Activated naive CD4-positive, alpha-beta T cell treated with anti-CD3 and anti-CD28 coated beads for 36 hours (primary cell): ENCODE measurements around the gene ASPA. TPM values are rescaled to one million over a fixed set of nuclear protein-coding genes. Genes with fewer than 3 reads are reported as not detected.

Experiments
- CTCF ChIA-PET: fragments of 350-600 bp; sonication (Branson Sonifier 250); formaldehyde crosslinking; loops from one replicate; lab custom pipeline; 2021; ENCODE audit warnings: antibody characterized with exemption; lab: Charles Lee
- DNase-seq: peaks from one replicate; pipeline ENCODE4 v3.0.0-alpha.2; 2020
- H3K27ac Mint-ChIP-seq: one replicate; pipeline ENCODE4 v1.8.0; 2021; ENCODE audit warnings: mild to moderate bottlenecking, mixed read lengths
- H3K27me3 Mint-ChIP-seq: one replicate; pipeline ENCODE4 v1.8.0; 2021; ENCODE audit warnings: low read depth, mixed read lengths
- H3K36me3 Mint-ChIP-seq: one replicate; pipeline ENCODE4 v1.8.0; 2021; ENCODE audit warnings: low read depth, mixed read lengths
- H3K4me1 Mint-ChIP-seq: one replicate; pipeline ENCODE4 v1.8.0; 2021; ENCODE audit warnings: low read depth, mixed read lengths
- H3K4me3 Mint-ChIP-seq: one replicate; pipeline ENCODE4 v1.8.0; 2021; ENCODE audit warnings: mild to moderate bottlenecking, moderate library complexity, mixed read lengths
- H3K9me3 Mint-ChIP-seq: one replicate; pipeline ENCODE4 v1.8.0; 2021; ENCODE audit warnings: mixed read lengths
- intact Hi-C: fragments of 100-400 bp; cut with micrococcal nuclease; formaldehyde crosslinking; loops from one replicate; pipeline ENCODE4 v1.15.1; 2023
- total RNA-seq, 2 experiments: library from RNA; stranded (reverse); gene quantifications; one replicate each; pipeline ENCODE4 v1.2.3, GENCODE V29; 2021

ASPA gene
- total RNA-seq, 2 experiments from 2014 or later, result 0.29 TPM; not detected in 1

GRCh38 chr17:3529817-3530741 lies 54.3 kb downstream of the ASPA start:
- no peak for DNase-seq
- no peak overlapping the region for H3K27ac Mint-ChIP-seq
- H3K36me3 Mint-ChIP-seq, result no peaks in the 10 kb centered on the region
- H3K4me3 Mint-ChIP-seq, result no peak overlapping the region
- H3K9me3 Mint-ChIP-seq, result no peaks in the 10 kb centered on the region
- intact Hi-C loops, result no loop called here
- CTCF ChIA-PET, result no interaction called here
- H3K4me1 Mint-ChIP-seq, result peaks cover 3% of the 10 kb centered on the region
- no peaks in the 10 kb centered on the region for H3K27me3 Mint-ChIP-seq

- intact Hi-C loops, result no loop called here
- H3K36me3 Mint-ChIP-seq, result no peaks in the 10 kb centered on the region
- no peaks in the 10 kb centered on the region for H3K9me3 Mint-ChIP-seq
- CTCF ChIA-PET, result no interaction called here
- DNase-seq, result no peak
- H3K27ac Mint-ChIP-seq, result no peak overlapping the region
- H3K4me3 Mint-ChIP-seq, result no peak overlapping the region
- H3K27me3 Mint-ChIP-seq, result peaks cover 2% of the 10 kb centered on the region
- peaks cover 3% of the 10 kb centered on the region for H3K4me1 Mint-ChIP-seq
Measured at GRCh38 chr17:3531266-3532101, 55.7 kb downstream of the ASPA start.

GRCh38 chr17:3532106-3532858 lies 56.5 kb downstream of the ASPA start:
- CTCF ChIA-PET, result no interaction called here
- intact Hi-C loops, result no loop called here
- DNase-seq, result no peak
- Mint-ChIP-seq H3K9me3 (no peaks in the 10 kb centered on the region), H3K27me3 (peaks cover 4% of the 10 kb centered on the region), H3K4me3 (no peak overlapping the region), H3K27ac (no peak overlapping the region), H3K4me1 (peaks cover 3% of the 10 kb centered on the region), H3K36me3 (no peaks in the 10 kb centered on the region)

GRCh38 chr17:3532859-3533142 lies 57.0 kb downstream of the ASPA start:
- peaks cover 3% of the 10 kb centered on the region for H3K4me1 Mint-ChIP-seq
- H3K27me3 Mint-ChIP-seq, result peaks cover 4% of the 10 kb centered on the region
- DNase-seq, result no peak
- no peak overlapping the region for H3K27ac Mint-ChIP-seq
- intact Hi-C loops, result no loop called here
- H3K9me3 Mint-ChIP-seq, result no peaks in the 10 kb centered on the region
- H3K36me3 Mint-ChIP-seq, result no peaks in the 10 kb centered on the region
- no peak overlapping the region for H3K4me3 Mint-ChIP-seq
- CTCF ChIA-PET, result no interaction called here

GRCh38 chr17:3533752-3534151 lies 58.0 kb downstream of the ASPA start:
- DNase-seq, result no peak
- Mint-ChIP-seq H3K4me1 (peaks cover 3% of the 10 kb centered on the region), H3K27me3 (peaks cover 4% of the 10 kb centered on the region), H3K36me3 (no peaks in the 10 kb centered on the region), H3K4me3 (no peak overlapping the region), H3K9me3 (no peaks in the 10 kb centered on the region), H3K27ac (no peak overlapping the region)
- CTCF ChIA-PET, result interaction anchor here (0.8 kb wide), 1 partner anchor 114 kb away, joined by 3 read pairs; no protein-coding TSS in a partner anchor
- intact Hi-C loops, result loop anchor here (2.0 kb wide), 1 partner anchor 115 kb away; no protein-coding TSS in a partner anchor

- intact Hi-C loops, result loop anchor here (1.0 to 2.0 kb wide), 2 partner anchors 114 to 133 kb away; partner anchors contain the start of genes EMC6 and TAX1BP3
Measured at GRCh38 chr17:3534881-3535252, 59.1 kb downstream of the ASPA start.

GRCh38 chr17:3535253-3535995 lies 59.6 kb downstream of the ASPA start:
- peak overlapping the region; percentile 54 for H3K4me3 Mint-ChIP-seq
- intact Hi-C loops, result loop anchor here (1.0 to 2.0 kb wide), 2 partner anchors 113 to 133 kb away; partner anchors contain the start of genes EMC6 and TAX1BP3
- H3K27me3 Mint-ChIP-seq, result peaks cover 4% of the 10 kb centered on the region
- peak; percentile 71 for DNase-seq
- peaks cover 3% of the 10 kb centered on the region for H3K4me1 Mint-ChIP-seq
- H3K27ac Mint-ChIP-seq, result no peak overlapping the region
- no peaks in the 10 kb centered on the region for H3K36me3 Mint-ChIP-seq
- no peaks in the 10 kb centered on the region for H3K9me3 Mint-ChIP-seq
- CTCF ChIA-PET, result interaction anchor here (0.6 kb wide), 1 partner anchor 399 kb away, joined by 3 read pairs; no protein-coding TSS in a partner anchor

More at GRCh38 chr17:3534881-3535252, 59.1 kb downstream of the ASPA start:
- Mint-ChIP-seq H3K9me3 (no peaks in the 10 kb centered on the region), H3K4me1 (peaks cover 3% of the 10 kb centered on the region), H3K4me3 (peak overlapping the region; percentile 54), H3K27me3 (peaks cover 4% of the 10 kb centered on the region), H3K36me3 (no peaks in the 10 kb centered on the region), H3K27ac (no peak overlapping the region)
- CTCF ChIA-PET, result interaction anchor here (0.6 kb wide), 1 partner anchor 102 kb away, joined by 3 read pairs; no protein-coding TSS in a partner anchor
- peak; percentile 31 for DNase-seq

- no peak overlapping the region for H3K27ac Mint-ChIP-seq
- no peak for DNase-seq
- peaks cover 3% of the 10 kb centered on the region for H3K4me1 Mint-ChIP-seq
- CTCF ChIA-PET, result interaction anchor here (1.1 to 1.3 kb wide), 2 partner anchors 18 to 100 kb away, joined by 3 to 5 read pairs; partner anchors contain the start of gene CTNS
- H3K4me3 Mint-ChIP-seq, result no peak overlapping the region
- H3K36me3 Mint-ChIP-seq, result no peaks in the 10 kb centered on the region
- no peaks in the 10 kb centered on the region for H3K9me3 Mint-ChIP-seq
- intact Hi-C loops, result no loop called here
- peaks cover 4% of the 10 kb centered on the region for H3K27me3 Mint-ChIP-seq
Measured at GRCh38 chr17:3536716-3537115, 60.9 kb downstream of the ASPA start.

GRCh38 chr17:3539881-3540540 lies 64.2 kb downstream of the ASPA start:
- CTCF ChIA-PET, result interaction anchor here (0.6 kb wide), 1 partner anchor 1510 kb away, joined by 3 read pairs; the partner anchor contains the start of gene DPH1
- no peaks in the 10 kb centered on the region for H3K9me3 Mint-ChIP-seq
- no peak overlapping the region for H3K4me3 Mint-ChIP-seq
- no peak overlapping the region for H3K27ac Mint-ChIP-seq
- no peak for DNase-seq
- no peaks in the 10 kb centered on the region for H3K36me3 Mint-ChIP-seq
- intact Hi-C loops, result no loop called here
- no peaks in the 10 kb centered on the region for H3K4me1 Mint-ChIP-seq
- H3K27me3 Mint-ChIP-seq, result peaks cover 7% of the 10 kb centered on the region

- H3K27ac Mint-ChIP-seq, result no peak overlapping the region
- no peaks in the 10 kb centered on the region for H3K36me3 Mint-ChIP-seq
- CTCF ChIA-PET, result no interaction called here
Measured at GRCh38 chr17:3542410-3543088, 66.8 kb downstream of the ASPA start.

More at GRCh38 chr17:3542410-3543088, 66.8 kb downstream of the ASPA start:
- no peaks in the 10 kb centered on the region for H3K4me1 Mint-ChIP-seq
- H3K27me3 Mint-ChIP-seq, result peaks cover 3% of the 10 kb centered on the region
- no peak for DNase-seq
- no peaks in the 10 kb centered on the region for H3K9me3 Mint-ChIP-seq
- H3K4me3 Mint-ChIP-seq, result no peak overlapping the region
- intact Hi-C loops, result no loop called here
